A549 treated with CpdA at 1 μM for 4 hours (cell line): Measurements from ENCODE around the gene POFUT2. TPM values are rescaled to one million over a fixed set of nuclear protein-coding genes. Genes with fewer than 3 reads are reported as not detected.

ENCODE experiments used
- total RNA-seq: library from RNA; stranded (reverse); fragments of 200-300 nt; extraction: Qiagen RNA extraction; gene quantifications from 5 replicates; pipeline ENCODE4 v1.2.3, GENCODE V29; 2022; ENCODE audit warnings: low read depth

Gene POFUT2, protein sequence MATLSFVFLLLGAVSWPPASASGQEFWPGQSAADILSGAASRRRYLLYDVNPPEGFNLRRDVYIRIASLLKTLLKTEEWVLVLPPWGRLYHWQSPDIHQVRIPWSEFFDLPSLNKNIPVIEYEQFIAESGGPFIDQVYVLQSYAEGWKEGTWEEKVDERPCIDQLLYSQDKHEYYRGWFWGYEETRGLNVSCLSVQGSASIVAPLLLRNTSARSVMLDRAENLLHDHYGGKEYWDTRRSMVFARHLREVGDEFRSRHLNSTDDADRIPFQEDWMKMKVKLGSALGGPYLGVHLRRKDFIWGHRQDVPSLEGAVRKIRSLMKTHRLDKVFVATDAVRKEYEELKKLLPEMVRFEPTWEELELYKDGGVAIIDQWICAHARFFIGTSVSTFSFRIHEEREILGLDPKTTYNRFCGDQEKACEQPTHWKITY
- 20.2 to 24.8 TPM (median 21.4 TPM) in 5 replicates for total RNA-seq

DNA sequence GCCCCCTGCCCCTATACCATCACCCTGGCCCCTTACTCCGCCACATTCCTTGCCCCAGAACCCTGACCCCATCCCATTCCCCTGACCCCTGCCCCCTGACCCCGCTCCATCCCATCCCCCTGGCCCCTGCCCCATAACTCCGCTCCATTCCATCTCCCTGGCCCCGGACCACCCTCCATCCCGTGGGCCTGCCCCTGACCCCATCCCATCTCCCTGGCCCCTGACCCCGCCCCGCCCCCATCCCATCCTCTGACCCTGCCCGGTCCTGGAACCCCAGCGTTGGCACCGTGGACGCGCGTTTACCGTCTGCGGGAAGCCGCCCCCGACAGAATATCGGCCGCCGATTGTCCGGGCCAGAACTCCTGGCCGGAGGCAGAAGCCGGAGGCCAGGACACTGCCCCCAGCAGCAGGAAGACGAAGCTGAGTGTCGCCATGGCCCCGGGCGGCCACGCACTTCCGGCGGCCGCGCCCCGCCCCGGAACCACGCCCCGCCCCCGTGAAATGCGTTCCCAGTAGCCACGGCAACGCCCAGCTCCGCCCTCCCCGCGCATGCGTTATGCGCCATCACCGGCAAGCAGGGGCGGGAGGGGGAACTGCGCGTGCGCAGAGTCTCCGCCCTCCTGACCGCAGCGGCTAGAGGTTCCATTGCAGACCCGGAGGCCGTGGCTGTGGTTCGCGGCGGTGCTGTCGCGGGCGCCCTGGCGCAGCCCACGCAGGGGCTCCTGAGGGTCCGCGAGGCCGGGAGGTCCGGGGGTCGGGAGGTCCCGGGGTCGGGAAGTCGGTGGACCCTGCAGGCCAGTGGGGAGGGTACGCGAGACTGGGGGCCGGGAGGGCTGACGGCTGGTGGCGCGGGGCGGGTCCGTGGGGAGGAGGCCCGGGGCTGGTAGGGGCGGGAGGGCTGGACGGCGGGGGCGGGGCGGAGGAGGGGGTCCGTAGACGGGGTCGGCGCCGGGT, at the start of gene POFUT2:
Gene POFUT2, minus strand, starts transcription at position 458 of the 954 bp plus-strand sequence. Its CDS starts 24 bp downstream, at position 434.

Other genes starting within 250 kb of the POFUT2 start
- gene ADARB1, start 213.3 kb downstream of the POFUT2 start, total RNA-seq = 4.1 to 6.4 TPM (median 4.4 TPM) in 5 replicates
- gene COL18A1, start 117.3 kb upstream of the POFUT2 start, total RNA-seq = 128 to 165 TPM (median 139 TPM) in 5 replicates